Measurements from ENCODE around the gene AP3M1.

The AP3M1 gene

GRCh38 chr10:74093530-74094164 is 57.0 kb downstream of the AP3M1 start:
- DNase-seq (ENCODE audit: low spot score in 2 of 2): no peak
- Mint-ChIP-seq H3K9me3 (no peaks in the 10 kb centered on the region), H3K4me3 (no peak overlapping the region), H3K36me3 (peaks cover 45% of the 10 kb centered on the region), H3K27me3 (no peaks in the 10 kb centered on the region), H3K27ac (peak overlapping the region; percentile 38), H3K4me1 (peaks cover 16% of the 10 kb centered on the region)
- ATAC-seq (ENCODE audit: low read depth): no peak

- no peak overlapping the region for H3K4me3 Mint-ChIP-seq
- no peak for DNase-seq (ENCODE audit: low spot score in 2 of 2)
- no peak for ATAC-seq (ENCODE audit: low read depth)
- no peaks in the 10 kb centered on the region for H3K27me3 Mint-ChIP-seq
- no peaks in the 10 kb centered on the region for H3K9me3 Mint-ChIP-seq
- H3K36me3 Mint-ChIP-seq: peaks cover 36% of the 10 kb centered on the region
- no peak overlapping the region for H3K27ac Mint-ChIP-seq
- peaks cover 8% of the 10 kb centered on the region for H3K4me1 Mint-ChIP-seq
Measured at GRCh38 chr10:74092372-74092771, 58.3 kb downstream of the AP3M1 start.

- Mint-ChIP-seq H3K4me1 (peaks cover 3% of the 10 kb centered on the region), H3K27me3 (no peaks in the 10 kb centered on the region), H3K4me3 (no peak overlapping the region), H3K36me3 (peaks cover 24% of the 10 kb centered on the region), H3K9me3 (no peaks in the 10 kb centered on the region), H3K27ac (no peak overlapping the region)
- DNase-seq (ENCODE audit: low spot score in 2 of 2): no peak
- no peak for ATAC-seq (ENCODE audit: low read depth)
Measured at GRCh38 chr10:74088722-74089121, 61.9 kb downstream of the AP3M1 start.

DNA sequence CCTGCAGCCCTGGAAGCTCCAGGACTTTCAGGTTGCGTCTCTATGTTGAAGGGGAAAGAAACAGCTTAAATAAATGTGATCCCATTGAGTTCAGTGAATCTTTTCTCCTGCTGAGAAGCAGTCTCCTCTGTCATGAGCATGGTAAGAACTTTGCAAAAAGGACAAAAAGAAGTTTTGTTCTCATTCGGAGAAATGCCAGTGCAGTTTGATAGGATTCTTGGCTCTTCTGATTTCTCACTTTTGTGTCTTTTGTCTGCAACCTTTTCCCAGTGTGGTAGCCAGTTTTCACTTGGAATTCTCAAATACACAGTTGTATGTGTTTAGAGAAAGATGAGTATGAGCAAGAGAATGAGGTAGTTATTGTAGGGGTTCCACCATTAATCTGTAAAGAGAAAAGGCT is 64.3 kb downstream of the AP3M1 start:
- ATAC-seq (ENCODE audit: low read depth) (no peak), DNase-seq (ENCODE audit: low spot score in 2 of 2) (no peak)
- Mint-ChIP-seq H3K9me3 (no peaks in the 10 kb centered on the region), H3K4me1 (peaks cover 4% of the 10 kb centered on the region), H3K36me3 (peaks cover 30% of the 10 kb centered on the region), H3K27me3 (no peaks in the 10 kb centered on the region), H3K27ac (no peak overlapping the region), H3K4me3 (no peak overlapping the region)

- H3K27me3 Mint-ChIP-seq: no peaks in the 10 kb centered on the region
- H3K4me1 Mint-ChIP-seq: peaks cover 10% of the 10 kb centered on the region
- H3K9me3 Mint-ChIP-seq: no peaks in the 10 kb centered on the region
- peak; percentile 44 for ATAC-seq (ENCODE audit: low read depth)
- H3K36me3 Mint-ChIP-seq: peaks cover 26% of the 10 kb centered on the region
- no peak overlapping the region for H3K4me3 Mint-ChIP-seq
- H3K27ac Mint-ChIP-seq: peak overlapping the region; percentile 78
- no peak for DNase-seq (ENCODE audit: low spot score in 2 of 2)
Measured at GRCh38 chr10:74084955-74085354, 65.7 kb downstream of the AP3M1 start.

DNA sequence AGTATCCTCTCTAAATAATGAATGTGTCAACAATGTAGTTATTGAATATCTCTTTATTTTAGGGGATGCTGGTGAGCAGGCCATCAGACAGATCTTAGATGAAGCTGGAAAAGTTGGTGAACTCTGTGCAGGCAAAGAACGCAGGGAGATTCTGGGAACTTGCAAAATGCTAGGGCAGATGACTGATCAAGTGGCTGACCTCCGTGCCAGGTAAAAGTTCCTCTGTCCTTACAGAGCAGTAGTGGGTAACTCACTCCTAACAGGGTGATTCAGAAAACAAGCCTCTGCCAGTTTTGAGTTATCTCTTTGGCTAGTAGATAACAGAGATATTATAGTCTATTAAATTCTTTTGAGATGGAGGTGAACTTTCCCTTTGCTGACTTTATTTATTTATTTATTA is 67.3 kb downstream of the AP3M1 start:
- Mint-ChIP-seq H3K27me3 (no peaks in the 10 kb centered on the region), H3K4me3 (no peak overlapping the region), H3K9me3 (no peaks in the 10 kb centered on the region), H3K36me3 (peaks cover 19% of the 10 kb centered on the region), H3K4me1 (peaks cover 16% of the 10 kb centered on the region), H3K27ac (no peak overlapping the region)
- DNase-seq (ENCODE audit: low spot score in 2 of 2): no peak
- ATAC-seq (ENCODE audit: low read depth): no peak

DNA sequence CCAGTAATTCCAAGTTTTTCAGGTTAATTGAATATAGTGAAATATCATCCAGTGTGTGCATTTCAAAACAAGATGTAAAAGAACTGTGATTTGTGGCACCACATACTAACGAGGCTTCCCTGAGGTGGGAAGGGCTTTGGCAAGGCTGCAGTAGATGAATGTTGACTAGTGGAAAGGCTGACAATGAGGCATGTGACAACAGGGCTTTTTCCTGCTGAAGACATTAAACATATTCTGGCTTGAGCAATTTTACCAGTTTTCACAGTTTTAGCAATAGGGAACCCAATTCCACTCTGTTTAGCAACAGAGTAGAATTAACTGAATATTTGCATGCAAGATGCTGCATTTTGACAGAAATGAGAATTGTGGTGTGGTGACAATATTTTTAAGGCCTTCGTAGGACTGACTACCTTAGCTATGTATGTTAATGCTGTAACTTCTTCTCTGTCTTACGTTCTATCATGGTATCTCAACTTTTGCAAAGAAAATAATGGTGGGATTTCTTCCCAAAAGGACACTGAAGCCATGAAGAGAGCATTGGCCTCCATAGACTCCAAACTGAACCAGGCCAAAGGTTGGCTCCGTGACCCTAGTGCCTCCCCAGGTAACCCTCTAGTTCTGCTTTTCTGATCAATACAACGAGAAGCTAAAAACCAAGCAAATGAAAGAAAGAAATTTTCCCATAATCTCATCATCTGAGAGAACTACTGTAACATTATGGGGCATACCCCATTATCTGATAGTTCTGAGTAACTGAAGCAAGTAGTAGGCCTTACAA is 68.5 kb downstream of the AP3M1 start:
- no peak for DNase-seq (ENCODE audit: low spot score in 2 of 2)
- H3K27ac Mint-ChIP-seq: no peak overlapping the region
- H3K4me1 Mint-ChIP-seq: peaks cover 19% of the 10 kb centered on the region
- H3K36me3 Mint-ChIP-seq: peaks cover 21% of the 10 kb centered on the region
- no peaks in the 10 kb centered on the region for H3K27me3 Mint-ChIP-seq
- ATAC-seq (ENCODE audit: low read depth): no peak
- no peak overlapping the region for H3K4me3 Mint-ChIP-seq
- no peaks in the 10 kb centered on the region for H3K9me3 Mint-ChIP-seq

GRCh38 chr10:74081192-74081803 is 69.3 kb downstream of the AP3M1 start:
- no peak overlapping the region for H3K27ac Mint-ChIP-seq
- H3K9me3 Mint-ChIP-seq: no peaks in the 10 kb centered on the region
- H3K36me3 Mint-ChIP-seq: peaks cover 17% of the 10 kb centered on the region
- peak; percentile 54 for ATAC-seq (ENCODE audit: low read depth)
- peaks cover 19% of the 10 kb centered on the region for H3K4me1 Mint-ChIP-seq
- no peaks in the 10 kb centered on the region for H3K27me3 Mint-ChIP-seq
- DNase-seq (ENCODE audit: low spot score in 2 of 2): peak in 1 of 2 donors; percentile 30
- H3K4me3 Mint-ChIP-seq: no peak overlapping the region

GRCh38 chr10:74079936-74080590 is 70.6 kb downstream of the AP3M1 start:
- H3K4me3 Mint-ChIP-seq: no peak overlapping the region
- peaks cover 15% of the 10 kb centered on the region for H3K36me3 Mint-ChIP-seq
- no peak overlapping the region for H3K27ac Mint-ChIP-seq
- H3K27me3 Mint-ChIP-seq: no peaks in the 10 kb centered on the region
- peak; percentile 75 for ATAC-seq (ENCODE audit: low read depth)
- H3K4me1 Mint-ChIP-seq: peaks cover 21% of the 10 kb centered on the region
- H3K9me3 Mint-ChIP-seq: no peaks in the 10 kb centered on the region
- DNase-seq (ENCODE audit: low spot score in 2 of 2): no peak

- Mint-ChIP-seq H3K36me3 (peaks cover 13% of the 10 kb centered on the region), H3K27me3 (no peaks in the 10 kb centered on the region), H3K4me3 (no peak overlapping the region), H3K9me3 (no peaks in the 10 kb centered on the region), H3K27ac (peak overlapping the region; percentile 60), H3K4me1 (peaks cover 19% of the 10 kb centered on the region)
- DNase-seq (ENCODE audit: low spot score in 2 of 2) (no peak), ATAC-seq (ENCODE audit: low read depth) (no peak)
Measured at GRCh38 chr10:74079028-74079935, 71.3 kb downstream of the AP3M1 start.

DNA sequence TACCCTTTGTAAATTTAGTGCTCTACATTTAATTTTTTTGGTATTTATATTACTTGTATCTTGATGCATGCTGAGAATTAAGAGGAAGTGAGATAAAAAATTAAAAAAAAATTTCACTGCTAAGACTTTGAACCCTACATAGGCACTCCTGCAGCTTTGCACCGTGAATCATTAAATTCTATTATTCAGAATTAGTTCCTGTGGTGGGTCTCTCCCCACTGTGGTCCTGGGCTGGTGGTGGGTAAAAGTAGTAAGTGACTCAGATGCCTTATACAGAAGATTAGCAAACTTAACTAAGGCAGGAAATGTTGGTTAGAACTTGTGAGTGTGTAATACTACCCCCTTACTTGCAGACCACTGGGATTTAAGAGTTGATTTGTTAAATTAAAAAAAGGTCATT is 72.6 kb downstream of the AP3M1 start:
- peaks cover 19% of the 10 kb centered on the region for H3K4me1 Mint-ChIP-seq
- no peaks in the 10 kb centered on the region for H3K9me3 Mint-ChIP-seq
- DNase-seq (ENCODE audit: low spot score in 2 of 2): no peak
- no peak overlapping the region for H3K4me3 Mint-ChIP-seq
- ATAC-seq (ENCODE audit: low read depth): peak; percentile 51
- H3K27ac Mint-ChIP-seq: no peak overlapping the region
- no peaks in the 10 kb centered on the region for H3K27me3 Mint-ChIP-seq
- peaks cover 17% of the 10 kb centered on the region for H3K36me3 Mint-ChIP-seq

DNA sequence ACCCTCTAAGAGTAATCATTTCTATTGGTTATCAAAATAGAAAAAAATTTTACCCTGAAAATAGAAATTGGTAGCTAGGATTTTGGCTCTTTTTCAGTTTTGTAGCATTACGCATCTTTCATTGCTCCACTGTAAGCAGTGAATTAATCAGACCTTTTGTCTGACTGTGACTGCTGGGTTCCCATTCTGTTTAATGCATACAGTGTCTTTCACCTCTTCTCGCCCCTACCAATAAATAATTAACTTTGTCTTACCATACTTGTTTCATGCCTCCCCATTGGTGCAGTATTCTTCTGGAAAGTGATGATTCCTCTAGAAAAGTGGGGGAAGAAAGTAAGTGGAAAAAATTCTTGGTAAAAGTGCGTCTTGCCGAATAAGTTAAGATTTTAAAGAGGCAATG is 73.2 kb downstream of the AP3M1 start:
- H3K9me3 Mint-ChIP-seq: no peaks in the 10 kb centered on the region
- no peak for DNase-seq (ENCODE audit: low spot score in 2 of 2)
- H3K4me1 Mint-ChIP-seq: peaks cover 19% of the 10 kb centered on the region

DNA sequence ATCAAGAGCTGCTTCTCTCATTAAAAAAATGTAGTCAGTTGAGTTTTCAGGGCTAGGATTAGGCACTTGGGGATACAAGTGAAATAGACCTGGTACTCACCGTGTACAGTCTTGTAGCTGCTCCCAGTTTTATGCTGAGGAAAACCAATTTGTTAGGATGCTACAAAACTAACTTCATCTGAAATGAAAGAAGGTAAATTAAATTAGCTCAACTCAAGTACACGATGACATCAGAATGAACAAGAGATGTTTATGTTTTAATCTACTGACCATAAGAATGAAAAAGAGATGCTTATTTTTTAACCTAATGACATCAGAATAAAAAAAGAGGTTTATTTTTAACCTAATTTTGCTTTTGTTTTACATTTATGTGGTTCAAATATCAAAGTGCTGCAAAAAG is 73.7 kb downstream of the AP3M1 start:
- ATAC-seq (ENCODE audit: low read depth): no peak
- peaks cover 15% of the 10 kb centered on the region for H3K36me3 Mint-ChIP-seq

More for the DNA sequence above, 73.2 kb downstream of the AP3M1 start:
- no peaks in the 10 kb centered on the region for H3K27me3 Mint-ChIP-seq
- no peak overlapping the region for H3K27ac Mint-ChIP-seq
- no peak for ATAC-seq (ENCODE audit: low read depth)
- no peak overlapping the region for H3K4me3 Mint-ChIP-seq
- peaks cover 19% of the 10 kb centered on the region for H3K36me3 Mint-ChIP-seq

More for the DNA sequence above, 73.7 kb downstream of the AP3M1 start:
- Mint-ChIP-seq H3K4me3 (no peak overlapping the region), H3K27ac (no peak overlapping the region), H3K9me3 (no peaks in the 10 kb centered on the region), H3K4me1 (peaks cover 19% of the 10 kb centered on the region), H3K27me3 (no peaks in the 10 kb centered on the region)
- DNase-seq (ENCODE audit: low spot score in 2 of 2): no peak
